HL-60 (cell line): ENCODE measurements around the gene AQP1.

Experiments used
- DNase-seq, 2 experiments: peaks; one replicate each; pipeline ENCODE4 v3.0.0-alpha.2; 2010 to 2020; ENCODE audit warnings: low read depth in 1 of 2, low spot score in 1 of 2
- H3K27ac ChIP-seq: fragments of 250-450 bp; sonication (Bioruptor Pico); replicated peaks from 2 replicates; pipeline ENCODE4 v1.5.1; 2020; ENCODE audit warnings: mild to moderate bottlenecking, moderate library complexity
- H3K27me3 ChIP-seq: fragments of 250-450 bp; sonication (Bioruptor Pico); 2 replicates; pipeline ENCODE4 v1.5.1; 2021; ENCODE audit warnings: mild to moderate bottlenecking, moderate library complexity; ENCODE audit not compliant: insufficient read depth, poor library complexity, severe bottlenecking
- H3K4me3 ChIP-seq: replicated peaks from 2 replicates; pipeline ENCODE4 v1.5.1; 2011; ENCODE audit warnings: mild to moderate bottlenecking, control low read depth, low read length; ENCODE audit not compliant: insufficient read depth
- CTCF ChIP-seq: IDR thresholded peaks from one replicate; pipeline ENCODE4 v1.5.1; 2011; ENCODE audit warnings: low read length, control low read depth, inconsistent platforms; ENCODE audit not compliant: insufficient read depth
- GABPA ChIP-seq: IDR thresholded peaks from 2 replicates; pipeline ENCODE4 v1.6.1; 2012; ENCODE audit warnings: low read depth
- POLR2AphosphoS5 ChIP-seq: IDR thresholded peaks from 2 replicates; pipeline ENCODE4 v1.6.1; 2012; ENCODE audit warnings: low read depth
- SPI1 ChIP-seq: IDR thresholded peaks from 2 replicates; pipeline ENCODE4 v1.6.1; 2012; ENCODE audit warnings: low read depth, mild to moderate bottlenecking, borderline replicate concordance
- TF ChIP-seq, protein P1 (sequence below): IDR thresholded peaks from 2 replicates; pipeline ENCODE4 v1.6.1; 2012; ENCODE audit warnings: low read depth; ENCODE audit not compliant: insufficient replicate concordance

The AQP1 gene

GRCh38 chr7:30920584-30921539 is 9.2 kb downstream of the AQP1 start:
- H3K27ac ChIP-seq, result no peak overlapping the region
- no peaks in the 10 kb centered on the region for H3K27me3 ChIP-seq
- TF ChIP-seq SPI1, result no peak
- no peak for TF ChIP-seq POLR2AphosphoS5
- TF ChIP-seq, protein P1, sequence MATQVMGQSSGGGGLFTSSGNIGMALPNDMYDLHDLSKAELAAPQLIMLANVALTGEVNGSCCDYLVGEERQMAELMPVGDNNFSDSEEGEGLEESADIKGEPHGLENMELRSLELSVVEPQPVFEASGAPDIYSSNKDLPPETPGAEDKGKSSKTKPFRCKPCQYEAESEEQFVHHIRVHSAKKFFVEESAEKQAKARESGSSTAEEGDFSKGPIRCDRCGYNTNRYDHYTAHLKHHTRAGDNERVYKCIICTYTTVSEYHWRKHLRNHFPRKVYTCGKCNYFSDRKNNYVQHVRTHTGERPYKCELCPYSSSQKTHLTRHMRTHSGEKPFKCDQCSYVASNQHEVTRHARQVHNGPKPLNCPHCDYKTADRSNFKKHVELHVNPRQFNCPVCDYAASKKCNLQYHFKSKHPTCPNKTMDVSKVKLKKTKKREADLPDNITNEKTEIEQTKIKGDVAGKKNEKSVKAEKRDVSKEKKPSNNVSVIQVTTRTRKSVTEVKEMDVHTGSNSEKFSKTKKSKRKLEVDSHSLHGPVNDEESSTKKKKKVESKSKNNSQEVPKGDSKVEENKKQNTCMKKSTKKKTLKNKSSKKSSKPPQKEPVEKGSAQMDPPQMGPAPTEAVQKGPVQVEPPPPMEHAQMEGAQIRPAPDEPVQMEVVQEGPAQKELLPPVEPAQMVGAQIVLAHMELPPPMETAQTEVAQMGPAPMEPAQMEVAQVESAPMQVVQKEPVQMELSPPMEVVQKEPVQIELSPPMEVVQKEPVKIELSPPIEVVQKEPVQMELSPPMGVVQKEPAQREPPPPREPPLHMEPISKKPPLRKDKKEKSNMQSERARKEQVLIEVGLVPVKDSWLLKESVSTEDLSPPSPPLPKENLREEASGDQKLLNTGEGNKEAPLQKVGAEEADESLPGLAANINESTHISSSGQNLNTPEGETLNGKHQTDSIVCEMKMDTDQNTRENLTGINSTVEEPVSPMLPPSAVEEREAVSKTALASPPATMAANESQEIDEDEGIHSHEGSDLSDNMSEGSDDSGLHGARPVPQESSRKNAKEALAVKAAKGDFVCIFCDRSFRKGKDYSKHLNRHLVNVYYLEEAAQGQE, result no peak
- no peak for TF ChIP-seq CTCF
- TF ChIP-seq GABPA, result no peak
- no peak for DNase-seq
- H3K4me3 ChIP-seq, result no peak overlapping the region

- H3K4me3 ChIP-seq, result no peak overlapping the region
- TF ChIP-seq CTCF, result no peak
- TF ChIP-seq POLR2AphosphoS5, result no peak
- no peak for TF ChIP-seq SPI1
- TF ChIP-seq, protein P1, result no peak
- no peak overlapping the region for H3K27ac ChIP-seq
- no peak for DNase-seq
- H3K27me3 ChIP-seq, result no peaks in the 10 kb centered on the region
Observed at GRCh38 chr7:30921540-30922401, 10.1 kb downstream of the AQP1 start.

DNA sequence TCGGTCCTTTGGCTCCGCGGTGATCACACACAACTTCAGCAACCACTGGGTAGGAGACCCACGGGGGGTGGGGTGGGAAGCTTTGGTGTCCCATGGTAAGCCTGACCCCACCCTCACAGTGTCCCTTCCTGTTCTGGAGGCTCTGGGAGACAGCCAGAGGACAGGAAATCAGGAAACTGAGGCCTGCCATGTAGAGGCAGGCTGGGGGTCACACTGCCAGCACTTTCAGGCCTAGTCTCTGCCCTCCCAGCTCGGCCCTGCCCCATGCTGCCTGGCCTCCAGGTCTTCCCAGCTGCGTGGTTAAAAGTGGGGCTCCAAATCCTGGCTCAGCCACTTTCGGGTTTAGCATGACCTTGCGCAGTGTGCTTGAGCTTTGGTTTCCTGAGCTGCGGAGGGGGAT is 10.9 kb downstream of the AQP1 start:
- Histone ChIP-seq H3K27ac (no peak overlapping the region), H3K27me3 (no peaks in the 10 kb centered on the region), H3K4me3 (no peak overlapping the region)
- TF ChIP-seq, protein P1, result no peak
- no peak for TF ChIP-seq POLR2AphosphoS5
- TF ChIP-seq CTCF, result no peak
- TF ChIP-seq GABPA, result no peak
- TF ChIP-seq SPI1, result no peak
- DNase-seq, result no peak
